ENCODE results near the gene NCK1. TPM values are rescaled to one million over a fixed set of nuclear protein-coding genes. Genes with fewer than 3 reads are reported as not detected.
"Not testable (repeated sequence)": the region's sequence is repeated elsewhere in the genome, so short reads cannot be mapped to it uniquely, and the experiment has no call there.

Gene NCK1
- total and polyA plus RNA-seq, 9 of the 15 experiments (the other 6 are each of a cell fraction or from before 2014, with no cell fraction given) = 17.3 to 30.5 (median 25.0) TPM

DNA sequence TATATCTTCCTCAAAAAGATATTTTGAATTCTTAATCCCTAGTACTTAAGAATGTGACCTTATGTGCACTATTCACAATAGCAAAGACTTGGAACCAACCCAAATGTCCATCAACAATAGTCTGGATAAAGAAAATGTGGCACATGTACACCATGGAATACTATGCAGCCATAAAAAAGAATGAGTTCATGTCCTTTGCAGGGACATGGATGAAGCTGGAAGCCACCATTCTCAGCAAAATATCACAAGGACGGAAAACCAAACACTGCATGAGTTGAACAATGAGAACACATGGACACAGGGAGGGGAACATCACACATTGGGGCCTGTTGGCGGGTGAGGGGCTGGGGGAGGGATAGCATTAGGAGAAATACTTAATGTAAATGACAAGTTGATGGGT is 17.5 kb downstream of the NCK1 start:
- FAIRE-seq; H2AFZ ChIP-seq (ENCODE audit: low read depth, low read length); H3K9me1 ChIP-seq (ENCODE audit: control insufficient read depth, insufficient read depth, low read length); CTCF ChIA-PET (ENCODE audit: low intra/inter-chr PET ratio); POLR2A ChIA-PET; H3K36me3 ChIP-seq (ENCODE audit: control insufficient read depth, insufficient read depth, low read length); H3K27me3 ChIP-seq (ENCODE audit: control insufficient read depth in 2 of 2, insufficient read depth in 2 of 2, low read length in 2 of 2); H3K4me3 ChIP-seq; H3K9me3 ChIP-seq (replicated peaks; ENCODE audit: control insufficient read depth, insufficient read depth, low read depth, low read length); H3K27ac ChIP-seq (ENCODE audit: extremely low read depth, low read depth, low read length); H3K4me2 ChIP-seq (ENCODE audit: insufficient read depth, low read length); H3K4me1 ChIP-seq (replicated peaks in 1 of 2; ENCODE audit: control insufficient read depth in 2 of 2, insufficient read depth in 2 of 2, low read length in 2 of 2); intact Hi-C loops (cut with micrococcal nuclease); DNase-seq (ENCODE audit: extremely low read depth in 1 of 4, low spot score in 3 of 4); ATAC-seq; in situ Hi-C loops (cut with MboI); H4K20me1 ChIP-seq (replicated peaks; ENCODE audit: control insufficient read depth, insufficient read depth, low read length); BruUV-seq (replicated peaks); H3K9ac ChIP-seq (ENCODE audit: insufficient read depth in 1 of 2, low read depth in 2 of 2, low read length in 2 of 2): not testable (repeated sequence)
- peaks cover 78% of the 10 kb centered on the region for H3K79me2 ChIP-seq (ENCODE audit: control insufficient read depth, insufficient read depth, low read length)
- TF ChIP-seq ZNF146 (CRISPR knock-in tag; IDR thresholded peaks at IDR 0.05; ENCODE audit: unreplicated experiment) (peak; percentile 73), BCOR (IDR thresholded peaks at IDR 0.05) (peak; percentile 40; the same call in 1 of the 2 replicates), RBM25 (IDR thresholded peaks at IDR 0.05; ENCODE audit: low read depth, low read length, severe bottlenecking) (peak; percentile 18)
- TF ChIP-seq, protein P1, sequence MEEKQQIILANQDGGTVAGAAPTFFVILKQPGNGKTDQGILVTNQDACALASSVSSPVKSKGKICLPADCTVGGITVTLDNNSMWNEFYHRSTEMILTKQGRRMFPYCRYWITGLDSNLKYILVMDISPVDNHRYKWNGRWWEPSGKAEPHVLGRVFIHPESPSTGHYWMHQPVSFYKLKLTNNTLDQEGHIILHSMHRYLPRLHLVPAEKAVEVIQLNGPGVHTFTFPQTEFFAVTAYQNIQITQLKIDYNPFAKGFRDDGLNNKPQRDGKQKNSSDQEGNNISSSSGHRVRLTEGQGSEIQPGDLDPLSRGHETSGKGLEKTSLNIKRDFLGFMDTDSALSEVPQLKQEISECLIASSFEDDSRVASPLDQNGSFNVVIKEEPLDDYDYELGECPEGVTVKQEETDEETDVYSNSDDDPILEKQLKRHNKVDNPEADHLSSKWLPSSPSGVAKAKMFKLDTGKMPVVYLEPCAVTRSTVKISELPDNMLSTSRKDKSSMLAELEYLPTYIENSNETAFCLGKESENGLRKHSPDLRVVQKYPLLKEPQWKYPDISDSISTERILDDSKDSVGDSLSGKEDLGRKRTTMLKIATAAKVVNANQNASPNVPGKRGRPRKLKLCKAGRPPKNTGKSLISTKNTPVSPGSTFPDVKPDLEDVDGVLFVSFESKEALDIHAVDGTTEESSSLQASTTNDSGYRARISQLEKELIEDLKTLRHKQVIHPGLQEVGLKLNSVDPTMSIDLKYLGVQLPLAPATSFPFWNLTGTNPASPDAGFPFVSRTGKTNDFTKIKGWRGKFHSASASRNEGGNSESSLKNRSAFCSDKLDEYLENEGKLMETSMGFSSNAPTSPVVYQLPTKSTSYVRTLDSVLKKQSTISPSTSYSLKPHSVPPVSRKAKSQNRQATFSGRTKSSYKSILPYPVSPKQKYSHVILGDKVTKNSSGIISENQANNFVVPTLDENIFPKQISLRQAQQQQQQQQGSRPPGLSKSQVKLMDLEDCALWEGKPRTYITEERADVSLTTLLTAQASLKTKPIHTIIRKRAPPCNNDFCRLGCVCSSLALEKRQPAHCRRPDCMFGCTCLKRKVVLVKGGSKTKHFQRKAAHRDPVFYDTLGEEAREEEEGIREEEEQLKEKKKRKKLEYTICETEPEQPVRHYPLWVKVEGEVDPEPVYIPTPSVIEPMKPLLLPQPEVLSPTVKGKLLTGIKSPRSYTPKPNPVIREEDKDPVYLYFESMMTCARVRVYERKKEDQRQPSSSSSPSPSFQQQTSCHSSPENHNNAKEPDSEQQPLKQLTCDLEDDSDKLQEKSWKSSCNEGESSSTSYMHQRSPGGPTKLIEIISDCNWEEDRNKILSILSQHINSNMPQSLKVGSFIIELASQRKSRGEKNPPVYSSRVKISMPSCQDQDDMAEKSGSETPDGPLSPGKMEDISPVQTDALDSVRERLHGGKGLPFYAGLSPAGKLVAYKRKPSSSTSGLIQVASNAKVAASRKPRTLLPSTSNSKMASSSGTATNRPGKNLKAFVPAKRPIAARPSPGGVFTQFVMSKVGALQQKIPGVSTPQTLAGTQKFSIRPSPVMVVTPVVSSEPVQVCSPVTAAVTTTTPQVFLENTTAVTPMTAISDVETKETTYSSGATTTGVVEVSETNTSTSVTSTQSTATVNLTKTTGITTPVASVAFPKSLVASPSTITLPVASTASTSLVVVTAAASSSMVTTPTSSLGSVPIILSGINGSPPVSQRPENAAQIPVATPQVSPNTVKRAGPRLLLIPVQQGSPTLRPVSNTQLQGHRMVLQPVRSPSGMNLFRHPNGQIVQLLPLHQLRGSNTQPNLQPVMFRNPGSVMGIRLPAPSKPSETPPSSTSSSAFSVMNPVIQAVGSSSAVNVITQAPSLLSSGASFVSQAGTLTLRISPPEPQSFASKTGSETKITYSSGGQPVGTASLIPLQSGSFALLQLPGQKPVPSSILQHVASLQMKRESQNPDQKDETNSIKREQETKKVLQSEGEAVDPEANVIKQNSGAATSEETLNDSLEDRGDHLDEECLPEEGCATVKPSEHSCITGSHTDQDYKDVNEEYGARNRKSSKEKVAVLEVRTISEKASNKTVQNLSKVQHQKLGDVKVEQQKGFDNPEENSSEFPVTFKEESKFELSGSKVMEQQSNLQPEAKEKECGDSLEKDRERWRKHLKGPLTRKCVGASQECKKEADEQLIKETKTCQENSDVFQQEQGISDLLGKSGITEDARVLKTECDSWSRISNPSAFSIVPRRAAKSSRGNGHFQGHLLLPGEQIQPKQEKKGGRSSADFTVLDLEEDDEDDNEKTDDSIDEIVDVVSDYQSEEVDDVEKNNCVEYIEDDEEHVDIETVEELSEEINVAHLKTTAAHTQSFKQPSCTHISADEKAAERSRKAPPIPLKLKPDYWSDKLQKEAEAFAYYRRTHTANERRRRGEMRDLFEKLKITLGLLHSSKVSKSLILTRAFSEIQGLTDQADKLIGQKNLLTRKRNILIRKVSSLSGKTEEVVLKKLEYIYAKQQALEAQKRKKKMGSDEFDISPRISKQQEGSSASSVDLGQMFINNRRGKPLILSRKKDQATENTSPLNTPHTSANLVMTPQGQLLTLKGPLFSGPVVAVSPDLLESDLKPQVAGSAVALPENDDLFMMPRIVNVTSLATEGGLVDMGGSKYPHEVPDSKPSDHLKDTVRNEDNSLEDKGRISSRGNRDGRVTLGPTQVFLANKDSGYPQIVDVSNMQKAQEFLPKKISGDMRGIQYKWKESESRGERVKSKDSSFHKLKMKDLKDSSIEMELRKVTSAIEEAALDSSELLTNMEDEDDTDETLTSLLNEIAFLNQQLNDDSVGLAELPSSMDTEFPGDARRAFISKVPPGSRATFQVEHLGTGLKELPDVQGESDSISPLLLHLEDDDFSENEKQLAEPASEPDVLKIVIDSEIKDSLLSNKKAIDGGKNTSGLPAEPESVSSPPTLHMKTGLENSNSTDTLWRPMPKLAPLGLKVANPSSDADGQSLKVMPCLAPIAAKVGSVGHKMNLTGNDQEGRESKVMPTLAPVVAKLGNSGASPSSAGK (IDR thresholded peaks at IDR 0.05) = peak; percentile 21; the same call in 1 of the 2 replicates
- whole genome bisulfite sequencing (ENCODE audit: insufficient coverage, low coverage, missing lambda C conversion rate) = 100% methylated on average over 1 of the region's 2 CpGs
